AG08395 (cell line): ENCODE measurements around the gene ONECUT3.

Experiments used
- DNase-seq: peaks from one replicate; pipeline ENCODE4 v3.0.0; 2012; ENCODE audit warnings: mixed read lengths, low spot score

ONECUT3 gene

GRCh38 chr19:1814833-1815604, 61.7 kb downstream of the ONECUT3 start:
- DNase-seq = no peak

- DNase-seq = no peak
Measured at GRCh38 chr19:1815605-1816529, 62.6 kb downstream of the ONECUT3 start.

GRCh38 chr19:1816530-1817298, 63.4 kb downstream of the ONECUT3 start:
- no peak for DNase-seq

GRCh38 chr19:1817553-1818179, 64.4 kb downstream of the ONECUT3 start:
- DNase-seq = no peak

GRCh38 chr19:1818549-1819195, 65.4 kb downstream of the ONECUT3 start:
- no peak for DNase-seq

- no peak for DNase-seq
Measured at GRCh38 chr19:1819341-1820255, 66.3 kb downstream of the ONECUT3 start.

- DNase-seq = no peak
Measured at GRCh38 chr19:1822210-1822609, 68.9 kb downstream of the ONECUT3 start.

- DNase-seq = no peak
Measured at GRCh38 chr19:1823020-1823419, 69.7 kb downstream of the ONECUT3 start.

GRCh38 chr19:1823539-1824251, 70.4 kb downstream of the ONECUT3 start:
- DNase-seq = no peak

GRCh38 chr19:1824252-1824622, 70.9 kb downstream of the ONECUT3 start:
- DNase-seq = no peak

- peak; percentile 95 for DNase-seq
Measured at GRCh38 chr19:1825909-1826556, 72.7 kb downstream of the ONECUT3 start.

GRCh38 chr19:1826557-1827521, 73.5 kb downstream of the ONECUT3 start:
- DNase-seq = no peak

- DNase-seq = no peak
Measured at GRCh38 chr19:1827566-1828278, 74.4 kb downstream of the ONECUT3 start.

GRCh38 chr19:1828279-1829238, 75.3 kb downstream of the ONECUT3 start:
- DNase-seq = no peak

- DNase-seq = no peak
Measured at GRCh38 chr19:1829958-1830357, 76.7 kb downstream of the ONECUT3 start.

GRCh38 chr19:1830568-1830967, 77.3 kb downstream of the ONECUT3 start:
- no peak for DNase-seq
